HG03064 (cell line): ENCODE results near the gene FAM171A1.
"Not testable (repeated sequence)": the region's sequence is repeated elsewhere in the genome, so short reads cannot be mapped to it uniquely, and the experiment has no call there.

Experiments
- ATAC-seq: cut with Tn5 transposase; IDR thresholded peaks from one replicate; pipeline ENCODE4 v1.9.1; 2021; ENCODE audit warnings: low read depth; ENCODE audit not compliant: unreplicated experiment

Gene FAM171A1

GRCh38 chr10:15321431-15322341, 49.4 kb downstream of the FAM171A1 start:
- ATAC-seq = no peak

GRCh38 chr10:15320522-15321203, 50.4 kb downstream of the FAM171A1 start:
- ATAC-seq = no peak

- no peak for ATAC-seq
Observed at GRCh38 chr10:15320118-15320517, 51.0 kb downstream of the FAM171A1 start.

- no peak for ATAC-seq
Observed at GRCh38 chr10:15316871-15317464, 54.1 kb downstream of the FAM171A1 start.

- ATAC-seq = no peak
Observed at GRCh38 chr10:15316145-15316544, 54.9 kb downstream of the FAM171A1 start.

GRCh38 chr10:15315286-15315685, 55.8 kb downstream of the FAM171A1 start:
- ATAC-seq = no peak

- ATAC-seq = no peak
Observed at GRCh38 chr10:15314482-15315045, 56.5 kb downstream of the FAM171A1 start.

GRCh38 chr10:15313843-15314242, 57.2 kb downstream of the FAM171A1 start:
- ATAC-seq = no peak

- no peak for ATAC-seq
Observed at GRCh38 chr10:15313047-15313446, 58.0 kb downstream of the FAM171A1 start.

GRCh38 chr10:15311569-15312280, 59.4 kb downstream of the FAM171A1 start:
- ATAC-seq = no peak

GRCh38 chr10:15310776-15311568, 60.1 kb downstream of the FAM171A1 start:
- ATAC-seq = no peak

- ATAC-seq = no peak
Observed at GRCh38 chr10:15309221-15309620, 61.9 kb downstream of the FAM171A1 start.

- no peak for ATAC-seq
Observed at GRCh38 chr10:15306735-15307280, 64.3 kb downstream of the FAM171A1 start.

GRCh38 chr10:15305634-15306033, 65.5 kb downstream of the FAM171A1 start:
- no peak for ATAC-seq

GRCh38 chr10:15305161-15305560, 65.9 kb downstream of the FAM171A1 start:
- ATAC-seq = no peak

GRCh38 chr10:15302188-15302956, 68.7 kb downstream of the FAM171A1 start:
- not testable (repeated sequence) for ATAC-seq

- ATAC-seq = no peak
Observed at GRCh38 chr10:15300697-15301096, 70.4 kb downstream of the FAM171A1 start.

- ATAC-seq = no peak
Observed at GRCh38 chr10:15300145-15300544, 70.9 kb downstream of the FAM171A1 start.

- no peak for ATAC-seq
Observed at GRCh38 chr10:15296701-15297100, 74.4 kb downstream of the FAM171A1 start.
